ENCODE data around the gene PIK3C2A.

DNA sequence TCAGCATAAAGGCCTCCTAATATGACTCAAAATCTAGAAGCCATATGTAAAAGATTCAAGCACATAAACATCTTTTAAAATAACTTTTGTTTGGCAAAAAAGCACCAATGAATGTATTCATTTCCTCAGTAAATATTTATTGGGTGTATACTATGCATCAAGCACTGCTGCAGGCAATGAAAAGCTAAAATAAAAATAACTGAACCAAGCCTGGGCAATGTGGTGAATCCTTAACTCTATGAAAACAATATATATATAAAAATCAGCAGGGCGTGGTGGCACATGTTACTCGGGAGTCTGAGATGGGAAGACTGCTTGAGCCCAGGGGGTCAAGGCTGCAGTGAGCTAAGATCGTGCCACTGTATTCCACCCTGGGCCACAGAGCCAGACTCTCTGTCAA is 27.8 kb downstream of the PIK3C2A start:
- TF ChIP-seq CTCF (conservative IDR thresholded peaks at IDR 0.05 in 1 of 2, IDR thresholded peaks at IDR 0.05 in 1 of 2; ENCODE audit: extremely low read depth in 1 of 2, insufficient read depth in 1 of 2, low read depth in 1 of 2, low read length in 2 of 2) (no peak), EZH2 (IDR thresholded peaks at IDR 0.05; ENCODE audit: borderline replicate concordance, low read length) (no peak)
